Activated CD8-positive, alpha-beta memory T cell treated with anti-CD3 and anti-CD28 coated beads, Interleukin-2, amount 50 U/mL, for 4 hours (primary cell): Measurements from ENCODE around the gene CDC42EP1.

ENCODE experiments used
- DNase-seq: peaks from one replicate; pipeline ENCODE4 v3.0.0-alpha.2; 2020

The CDC42EP1 gene

DNA sequence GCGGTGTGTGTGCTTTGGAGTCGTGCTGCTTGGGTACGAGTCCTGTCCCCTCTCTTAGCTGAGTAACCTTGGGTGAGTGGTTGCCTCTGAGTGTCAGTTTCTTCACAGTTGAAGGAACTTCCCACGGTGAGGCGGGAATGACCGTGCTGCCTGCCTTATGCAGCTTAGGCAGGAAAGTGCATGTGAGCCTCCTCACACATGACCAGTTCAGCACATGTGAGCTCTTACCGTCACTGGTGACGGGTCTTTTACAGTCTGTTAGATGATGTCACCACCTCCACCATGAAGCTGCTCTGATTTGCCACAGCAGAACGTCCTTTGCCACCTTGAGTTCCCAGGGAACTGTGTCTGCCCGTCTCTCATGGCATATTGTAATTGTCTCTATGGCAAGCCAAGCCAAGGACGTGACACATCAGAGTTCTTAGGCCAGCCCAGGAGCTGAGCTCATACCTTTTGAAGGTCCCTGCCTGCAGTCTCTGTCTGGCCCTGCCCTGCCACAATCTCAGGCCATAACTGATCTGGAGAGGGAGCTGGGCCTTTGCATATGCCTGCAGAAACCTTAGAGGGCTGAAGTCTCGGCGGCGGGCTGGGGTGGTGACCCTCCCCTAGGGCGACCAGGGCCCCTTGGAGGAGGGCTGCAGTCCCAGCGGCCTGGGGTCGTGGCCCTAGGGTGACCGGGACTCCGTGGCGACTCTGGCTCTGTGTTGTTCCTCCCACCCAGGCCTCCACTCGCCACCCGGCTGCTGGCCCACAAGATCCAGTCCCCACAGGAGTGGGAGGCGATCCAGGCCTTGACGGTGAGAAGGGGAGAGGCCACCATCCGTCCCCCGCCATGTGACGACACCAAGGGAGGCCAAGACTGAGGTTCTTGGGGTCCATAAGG, 56.2 kb downstream of the CDC42EP1 start:
- no peak for DNase-seq

GRCh38 chr22:37617431-37617830, 57.2 kb downstream of the CDC42EP1 start:
- DNase-seq, result no peak

GRCh38 chr22:37618072-37618656, 57.9 kb downstream of the CDC42EP1 start:
- no peak for DNase-seq

DNA sequence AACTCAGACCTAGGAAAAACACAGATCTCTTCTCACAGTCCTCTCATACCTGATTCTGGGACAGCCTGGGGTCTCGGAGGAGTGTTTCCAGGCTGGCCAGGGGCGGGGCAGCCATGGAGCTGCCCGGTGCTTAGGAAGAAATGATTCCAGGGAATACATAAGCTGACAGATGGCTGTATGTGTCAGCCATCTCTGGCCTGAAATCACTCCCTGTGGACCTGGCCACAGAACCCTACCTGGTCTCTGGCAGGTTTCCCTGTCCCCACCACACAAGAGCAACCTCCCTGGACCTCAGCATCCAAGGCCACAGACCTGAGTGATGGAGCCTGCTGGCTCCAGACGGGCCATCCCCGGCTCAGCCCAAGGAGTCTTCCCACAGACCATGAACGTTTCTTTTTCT, 58.4 kb downstream of the CDC42EP1 start:
- no peak for DNase-seq
